Midbrain (tissue), 1 donor: ENCODE results near the gene NCKAP5L.
"Not testable (repeated sequence)": the region's sequence is repeated elsewhere in the genome, so short reads cannot be mapped to it uniquely, and the experiment has no call there.

Source experiments
- DNase-seq: peaks from one replicate; lab custom pipeline; 2025; lab: John Stamatoyannopoulos, UW

Gene NCKAP5L

GRCh38 chr12:49865782-49866135 is 37.5 kb upstream of the NCKAP5L start:
- no peak for DNase-seq

- DNase-seq, result no peak
Measured at GRCh38 chr12:49865109-49865781, 37.0 kb upstream of the NCKAP5L start.

GRCh38 chr12:49864798-49865090 is 36.5 kb upstream of the NCKAP5L start:
- DNase-seq, result no peak

- peak; percentile 13 for DNase-seq
Measured at GRCh38 chr12:49863946-49864797, 36.0 kb upstream of the NCKAP5L start.

GRCh38 chr12:49860921-49861320 is 32.7 kb upstream of the NCKAP5L start:
- not testable (repeated sequence) for DNase-seq

- not testable (repeated sequence) for DNase-seq
Measured at GRCh38 chr12:49855890-49856289, 27.7 kb upstream of the NCKAP5L start.

GRCh38 chr12:49854976-49855375 is 26.8 kb upstream of the NCKAP5L start:
- DNase-seq, result no peak

- no peak for DNase-seq
Measured at GRCh38 chr12:49853671-49854070, 25.5 kb upstream of the NCKAP5L start.

GRCh38 chr12:49847161-49847560 is 18.9 kb upstream of the NCKAP5L start:
- DNase-seq, result no peak

GRCh38 chr12:49846032-49846431 is 17.8 kb upstream of the NCKAP5L start:
- no peak for DNase-seq

- DNase-seq, result no peak
Measured at GRCh38 chr12:49843876-49844437, 15.7 kb upstream of the NCKAP5L start.

GRCh38 chr12:49843411-49843810 is 15.2 kb upstream of the NCKAP5L start:
- no peak for DNase-seq

- DNase-seq, result peak; percentile 90
Measured at GRCh38 chr12:49842519-49843352, 14.5 kb upstream of the NCKAP5L start, which contains the start of gene BCDIN3D. Gene BCDIN3D (minus strand): TSS chr12:49843106. CDS start chr12:49843087, 19 bp downstream.

- peak; percentile 27 for DNase-seq
Measured at GRCh38 chr12:49838973-49839633, 10.9 kb upstream of the NCKAP5L start.

GRCh38 chr12:49832836-49833421 is 4.7 kb upstream of the NCKAP5L start:
- DNase-seq, result no peak

- DNase-seq, result no peak
Measured at GRCh38 chr12:49831717-49832116, 3.5 kb upstream of the NCKAP5L start.

GRCh38 chr12:49827401-49828099 is 663 bp downstream of the NCKAP5L start:
- DNase-seq, result peak; percentile 66

- DNase-seq, result no peak
Measured at GRCh38 chr12:49827051-49827400, 1.2 kb downstream of the NCKAP5L start.

GRCh38 chr12:49825971-49826421 is 2.2 kb downstream of the NCKAP5L start:
- no peak for DNase-seq

GRCh38 chr12:49825360-49825970 is 2.7 kb downstream of the NCKAP5L start:
- no peak for DNase-seq
